SK-N-MC (cell line): Measurements from ENCODE around the gene FOXA3.

ENCODE experiments used
- EZH2 ChIP-seq: fragments of 200-600 bp; sonication (generic); IDR thresholded peaks from one replicate; pipeline ENCODE4 v1.6.1; 2017; ENCODE audit warnings: antibody characterized with exemption
- FOXP2 ChIP-seq: optimal IDR thresholded peaks from 2 replicates; pipeline ENCODE3; 2011; ENCODE audit warnings: mild to moderate bottlenecking, moderate library complexity; ENCODE audit not compliant: insufficient read depth; ENCODE audit errors: extremely low read length, control extremely low read depth
- POLR2AphosphoS5 ChIP-seq: IDR thresholded peaks from 2 replicates; pipeline ENCODE4 v1.6.1; 2012; ENCODE audit warnings: mild to moderate bottlenecking, low read depth, low read length, borderline replicate concordance

DNA sequence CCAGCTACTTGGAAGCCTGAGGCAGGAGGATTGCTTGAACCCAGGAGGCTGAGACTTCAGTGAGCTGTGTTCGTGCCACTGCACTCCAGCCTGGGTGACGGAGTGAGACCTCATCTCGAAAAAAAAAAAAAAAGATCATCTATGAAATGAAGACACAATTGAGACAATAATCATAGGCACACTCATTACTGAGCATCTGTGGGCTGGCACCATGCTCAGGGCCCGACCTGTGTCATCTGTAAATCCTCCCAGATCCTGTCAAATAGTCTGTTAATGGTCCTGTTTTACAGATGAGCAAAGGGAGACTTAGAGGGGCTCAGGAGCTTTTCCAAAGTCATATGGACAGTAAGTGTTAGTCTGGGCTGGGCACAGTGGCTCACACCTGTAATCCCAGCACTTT, 54.6 kb downstream of the FOXA3 start:
- TF ChIP-seq POLR2AphosphoS5 (no peak), EZH2 (no peak), FOXP2 (no peak)
